GM18873 (cell line): ENCODE results near the gene LRRC8B.
A peak's percentile ranks its signal among the peaks of the same experiment; 100 is the strongest.
"Not testable (repeated sequence)": the region's sequence is repeated elsewhere in the genome, so short reads cannot be mapped to it uniquely, and the experiment has no call there.

Source experiments
- ATAC-seq: cut with Tn5 transposase; IDR thresholded peaks from one replicate; pipeline ENCODE4 v1.9.1; 2021; ENCODE audit warnings: mild to moderate bottlenecking, moderate library complexity, moderate number of reproducible peaks; ENCODE audit not compliant: unreplicated experiment, low FRiP score

LRRC8B gene

DNA sequence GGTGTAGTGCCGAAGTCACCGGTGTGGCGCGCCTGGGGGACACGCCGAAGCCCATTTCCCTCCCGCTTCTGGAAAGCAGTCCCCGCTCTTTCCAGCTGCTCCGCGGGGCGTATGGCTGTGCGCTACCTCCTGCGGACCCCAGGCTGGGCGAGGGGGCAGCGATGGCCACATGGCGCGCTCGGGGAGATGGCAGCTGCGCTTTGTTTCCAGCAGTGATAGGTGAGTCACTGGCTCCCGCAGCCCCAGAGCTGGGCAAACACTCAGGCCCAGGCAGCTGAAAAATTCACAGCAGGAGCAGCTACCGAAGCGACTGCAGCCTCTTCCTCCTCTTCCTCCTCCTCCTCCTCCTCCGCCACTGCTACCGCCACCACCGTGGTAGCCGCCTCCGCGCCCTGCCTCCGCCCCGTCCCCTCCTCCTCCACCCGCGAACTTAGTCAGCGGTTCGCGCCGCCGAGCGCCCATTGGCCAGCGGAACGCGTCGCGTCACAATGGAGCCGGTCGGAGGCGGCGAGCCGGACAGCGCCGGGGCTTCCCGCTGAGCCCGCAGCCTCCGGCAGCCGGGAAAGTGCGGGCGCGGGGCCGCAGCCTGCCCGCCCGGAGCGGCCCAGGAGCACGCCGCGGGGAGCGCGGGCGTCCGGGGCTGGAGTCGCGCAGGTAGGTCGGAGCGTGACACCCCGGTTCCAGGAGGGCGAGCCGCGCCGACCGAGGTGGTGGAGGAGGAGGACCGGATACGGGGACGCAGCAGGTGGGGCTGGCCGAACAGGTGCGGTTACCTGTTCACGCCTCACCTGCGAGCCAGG is at the start of gene LRRC8B:
Gene LRRC8B (plus strand): TSS at position 461 of the 800 bp plus-strand sequence. CDS start 57,822 bp downstream, outside the sequence.
- peak; percentile 79 for ATAC-seq

DNA sequence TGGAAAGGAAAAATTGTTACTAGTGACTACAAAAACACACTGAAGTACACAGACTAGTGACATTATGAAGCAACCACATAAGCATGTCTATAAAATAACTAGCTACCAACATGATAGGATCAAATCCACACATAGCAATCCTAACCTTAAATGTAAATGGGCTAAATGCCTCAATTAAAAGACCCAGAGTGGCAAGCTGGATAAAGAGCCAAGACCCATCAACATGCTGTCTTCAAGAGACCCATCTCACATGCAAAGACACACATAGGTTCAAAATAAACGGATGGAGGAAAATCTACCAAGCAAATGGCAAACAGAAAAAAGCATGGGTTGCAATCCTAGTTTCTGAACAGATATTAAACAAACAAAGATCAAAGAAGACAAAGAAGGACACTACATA is 49.4 kb upstream of the LRRC8B start:
- ATAC-seq: no peak

DNA sequence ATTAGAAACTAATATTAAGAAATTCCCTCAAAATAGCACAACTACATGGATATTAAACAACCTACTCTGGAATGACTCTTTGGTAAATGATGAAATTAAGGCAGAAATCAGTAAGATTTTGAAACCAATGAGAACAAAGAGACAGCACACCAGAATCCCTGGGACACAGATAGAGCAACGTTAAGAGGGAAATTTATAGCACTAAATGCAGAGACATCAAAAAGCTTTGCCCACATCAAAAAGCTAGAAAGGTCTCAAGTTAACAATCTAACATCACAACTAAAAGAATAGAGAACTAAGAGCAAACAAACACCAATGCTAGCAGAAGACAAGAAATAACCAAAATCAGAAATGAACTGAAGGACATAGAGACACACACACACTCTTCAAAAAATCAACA is 48.6 kb upstream of the LRRC8B start:
- no peak for ATAC-seq

DNA sequence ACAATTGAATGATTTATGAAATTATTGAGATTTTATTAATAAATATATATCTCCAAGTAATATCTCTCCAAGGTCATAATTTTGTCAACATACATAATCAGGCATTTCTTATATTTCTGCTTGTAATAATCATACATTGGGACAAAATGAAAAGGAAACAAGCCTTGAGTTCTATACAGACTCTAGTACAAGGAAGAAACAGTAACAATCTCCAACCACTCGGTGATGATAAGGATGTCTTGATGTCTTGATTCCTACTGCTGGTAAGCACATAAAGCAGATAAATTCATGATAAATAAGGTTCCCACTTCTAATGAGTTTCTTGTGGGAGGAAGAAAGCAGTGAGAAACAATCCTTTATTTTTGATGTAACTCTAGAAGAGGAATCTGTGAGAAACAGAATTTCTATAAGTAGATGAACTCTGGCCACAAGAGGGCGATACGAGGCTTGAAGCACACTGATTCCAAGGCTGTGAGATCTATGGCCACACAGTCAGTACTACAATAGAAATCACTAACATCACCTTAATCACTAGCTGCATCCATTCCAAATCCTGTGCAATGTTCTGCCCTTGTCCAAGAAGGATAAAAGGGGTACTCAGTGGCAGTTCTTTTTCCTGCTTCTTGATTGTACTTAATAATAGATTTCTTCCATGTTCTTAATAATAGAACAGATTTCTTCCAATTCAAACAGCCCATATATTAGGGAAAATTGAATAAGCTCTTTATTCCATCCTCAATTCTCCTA is 41.4 kb upstream of the LRRC8B start:
- ATAC-seq: peak; percentile 67

DNA sequence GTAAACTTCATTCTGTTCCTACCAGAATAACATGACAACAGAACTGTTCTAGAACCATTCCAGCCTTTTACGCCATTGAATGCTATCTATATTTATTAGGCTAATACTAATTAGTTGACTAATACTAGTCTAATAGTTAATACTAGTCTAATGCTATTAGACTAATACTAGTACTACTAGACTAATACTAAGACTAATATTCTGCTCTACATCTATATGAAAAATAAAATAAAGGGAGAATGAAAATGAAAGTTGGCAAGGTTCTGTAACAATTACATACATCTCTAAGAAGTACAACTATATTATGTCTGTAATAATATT is 40.9 kb upstream of the LRRC8B start:
- no peak for ATAC-seq

DNA sequence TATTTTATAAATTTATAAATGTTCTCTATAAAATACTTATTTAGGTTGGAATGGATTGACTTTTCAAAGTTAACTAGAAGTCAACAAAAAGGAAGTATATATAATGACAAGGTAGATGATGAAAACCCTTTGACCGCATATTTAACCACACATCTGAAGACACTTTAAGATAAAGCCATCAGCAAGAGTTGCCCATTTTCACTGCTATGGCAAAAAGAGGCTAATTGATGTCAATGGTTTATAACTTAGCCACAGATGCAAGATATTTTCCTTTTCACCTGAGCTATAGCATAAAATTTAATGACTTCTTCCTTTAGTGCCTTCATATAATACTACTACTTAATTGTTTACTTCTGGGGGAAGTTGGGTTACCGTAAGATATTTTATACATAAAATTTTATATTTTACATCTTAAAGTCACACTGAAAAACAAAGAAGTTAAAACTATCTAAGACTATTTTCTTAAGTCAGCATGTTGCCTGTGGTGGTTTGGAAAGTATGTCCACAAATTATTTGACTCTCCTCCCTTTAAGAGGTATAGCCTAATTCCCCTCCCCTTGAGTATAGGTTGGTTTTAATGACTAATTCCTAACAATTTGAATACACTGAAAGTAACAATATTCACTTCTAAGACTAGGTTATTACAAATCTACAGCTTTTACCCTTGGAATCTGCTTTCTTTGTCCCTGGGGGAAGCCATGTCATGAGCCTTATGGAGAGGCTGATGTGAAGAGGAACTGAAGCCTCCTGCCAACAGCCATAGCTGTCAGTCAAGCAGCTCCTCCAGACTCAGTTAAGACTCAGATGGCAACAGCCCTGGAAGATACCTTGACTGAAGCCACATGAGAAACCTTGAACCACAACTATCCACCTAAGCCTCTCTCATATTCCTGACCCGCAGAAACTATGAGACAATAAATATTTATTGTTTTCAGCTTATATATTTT is 40.3 kb upstream of the LRRC8B start:
- ATAC-seq: no peak

DNA sequence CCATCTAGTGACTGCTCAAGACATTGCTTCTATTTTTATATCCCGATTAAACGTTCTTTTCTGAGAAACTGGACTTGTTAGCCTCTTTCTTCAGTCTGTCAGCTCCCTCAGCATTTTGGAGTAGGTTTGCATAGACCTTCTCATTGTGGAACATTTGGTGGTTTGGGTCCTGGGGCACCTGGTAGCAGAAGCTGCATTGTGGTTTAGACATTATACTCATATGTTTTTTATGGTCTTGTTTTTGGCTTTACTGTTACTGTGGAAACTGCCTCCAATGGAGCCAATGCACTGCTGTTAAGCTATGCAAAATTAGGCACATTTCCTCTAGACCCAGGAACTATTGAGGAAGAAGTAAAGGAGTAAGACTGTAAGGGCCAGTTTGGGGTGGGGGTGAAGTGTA is 36.7 kb upstream of the LRRC8B start:
- no peak for ATAC-seq

DNA sequence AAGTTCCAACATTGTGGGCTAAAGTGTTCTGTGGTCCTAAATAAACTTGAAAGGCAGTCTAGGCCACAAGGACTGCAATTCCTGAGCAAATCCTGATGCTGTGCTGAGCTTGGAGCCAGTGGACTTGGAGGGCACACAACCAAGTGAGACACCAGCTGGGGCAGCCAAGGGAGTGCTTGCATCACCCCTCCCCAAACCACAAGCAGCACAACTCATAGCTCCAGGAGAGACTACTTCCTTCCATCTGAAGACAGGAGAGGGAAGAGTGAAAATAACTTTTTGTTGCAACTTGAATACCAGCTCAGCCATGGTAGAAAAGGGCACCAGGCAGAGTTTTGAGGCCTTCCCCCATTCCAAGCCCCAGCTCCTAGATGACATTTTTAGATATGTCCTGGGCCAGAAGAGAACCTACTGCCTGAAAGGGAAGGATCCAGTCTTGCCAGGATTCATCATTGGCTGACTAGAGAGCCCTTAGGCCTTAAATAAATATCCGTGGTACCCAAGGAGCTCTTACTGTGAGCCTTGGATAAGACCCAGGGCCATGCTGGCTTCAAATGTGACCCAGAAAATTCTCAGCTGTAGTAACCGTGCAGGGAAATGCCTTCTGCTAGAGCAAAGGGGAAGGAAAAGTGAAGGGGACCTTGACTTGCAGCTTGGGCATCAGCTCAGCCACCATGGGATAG is 35.4 kb upstream of the LRRC8B start:
- ATAC-seq: no peak

DNA sequence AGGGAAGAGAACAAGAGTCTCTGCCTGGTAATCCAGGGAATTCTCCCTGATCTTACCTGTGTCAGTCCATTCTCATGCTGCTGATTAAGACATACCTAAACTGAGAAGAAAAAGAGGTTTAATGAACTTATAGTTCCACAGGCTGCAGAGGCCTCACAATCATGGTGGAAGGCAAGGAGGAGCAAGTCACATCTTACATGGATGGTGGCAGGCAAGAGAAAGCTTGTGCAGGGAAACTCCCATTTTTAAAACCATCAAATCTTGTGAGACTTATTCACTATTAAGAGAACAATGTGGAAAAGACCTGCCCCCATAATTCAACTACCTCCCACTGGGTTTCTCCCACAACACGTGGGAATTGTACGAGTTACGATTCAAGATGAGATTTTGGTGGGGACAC is 34.2 kb upstream of the LRRC8B start:
- no peak for ATAC-seq

DNA sequence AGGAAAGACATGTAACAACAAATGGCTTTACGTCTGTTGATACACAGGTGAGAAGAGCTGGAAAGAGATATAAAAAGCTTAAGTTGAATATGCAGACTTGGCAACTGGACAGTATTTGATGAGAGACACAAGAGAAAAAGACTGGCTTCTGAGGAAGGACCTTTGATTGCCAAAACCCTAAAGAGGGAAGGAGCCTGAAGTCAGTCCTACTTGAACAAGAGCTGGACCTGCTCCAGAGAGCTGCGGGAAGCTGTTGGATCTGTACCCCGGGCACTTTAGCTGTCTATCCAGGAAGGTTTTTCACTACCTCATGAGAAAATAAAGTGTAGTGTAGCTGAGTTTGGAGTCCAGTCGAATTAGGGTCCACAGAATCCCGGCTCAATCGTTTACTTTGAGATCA is 25.3 kb upstream of the LRRC8B start:
- no peak for ATAC-seq

DNA sequence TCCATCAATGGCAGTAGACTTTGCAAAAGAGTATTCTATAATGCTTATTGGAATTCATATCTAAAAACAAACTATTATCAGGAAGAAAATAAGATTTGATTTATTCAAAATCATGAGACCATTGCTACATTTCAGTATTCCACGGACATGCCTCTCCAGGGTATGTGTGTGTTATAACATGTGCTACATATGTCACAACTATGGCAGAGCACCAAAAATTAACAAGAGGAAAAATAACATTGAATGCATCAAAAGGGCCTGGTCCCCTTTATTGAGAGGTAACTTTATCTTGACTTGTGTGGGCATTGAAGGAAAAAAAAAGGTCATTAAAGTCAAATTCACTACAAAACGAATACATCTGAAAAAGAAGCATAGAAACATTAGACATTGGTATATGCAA is 22.6 kb upstream of the LRRC8B start:
- ATAC-seq: no peak

DNA sequence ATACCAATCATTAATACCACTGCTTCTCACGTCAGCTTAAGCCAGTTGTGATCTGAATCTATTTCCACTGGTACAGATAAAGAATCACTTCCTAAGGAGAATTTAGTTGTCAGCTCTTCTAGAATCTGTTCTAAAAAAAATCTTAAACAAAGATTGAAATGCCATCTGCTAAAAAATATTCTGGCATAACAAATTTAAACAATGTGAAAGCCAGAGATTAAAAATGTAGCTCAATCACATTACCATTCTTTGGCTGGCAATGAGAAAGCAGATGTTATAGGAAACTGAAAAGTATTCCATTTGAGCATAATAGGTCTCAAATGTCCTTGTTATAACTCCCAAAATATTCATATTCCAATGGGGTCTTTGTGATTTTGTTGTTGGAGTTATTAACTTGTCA is 21.7 kb upstream of the LRRC8B start:
- ATAC-seq: no peak

DNA sequence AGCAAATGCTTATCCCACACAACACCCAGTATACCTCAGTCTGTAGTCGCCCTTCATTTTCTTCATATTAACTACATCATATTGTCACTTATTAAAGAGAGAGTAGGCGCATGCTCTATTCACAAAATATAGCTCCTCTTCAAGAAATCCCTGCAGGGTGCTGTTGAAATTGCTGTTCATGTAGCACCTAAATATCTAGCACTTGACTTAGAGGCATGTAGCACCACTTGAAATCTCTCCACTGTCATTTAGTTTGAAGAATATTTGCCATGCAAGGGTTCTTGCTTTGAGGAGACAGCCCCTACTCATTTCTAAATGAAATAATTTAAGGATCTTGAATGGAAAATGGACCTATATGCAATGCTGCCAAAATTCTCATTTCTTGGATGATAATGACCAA is 20.9 kb upstream of the LRRC8B start:
- no peak for ATAC-seq

DNA sequence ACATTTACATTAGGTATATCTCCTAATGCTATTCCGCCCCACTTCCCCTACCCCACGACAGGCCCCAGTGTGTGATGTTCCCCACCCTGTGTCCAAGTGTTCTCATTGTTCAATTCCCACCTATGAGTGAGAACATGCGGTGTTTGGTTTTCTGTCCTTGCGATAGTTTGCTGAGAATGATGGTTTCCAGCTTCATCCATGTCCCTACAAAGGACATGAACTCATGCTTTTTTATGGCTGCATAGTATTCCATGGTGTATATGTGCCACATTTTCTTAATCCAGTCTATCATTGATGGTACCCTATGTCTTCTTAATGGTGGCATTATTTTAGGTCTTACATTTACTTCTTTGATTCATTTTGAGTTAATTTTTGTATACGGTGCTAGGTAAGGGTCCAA is 14.6 kb upstream of the LRRC8B start:
- ATAC-seq: not testable (repeated sequence)

DNA sequence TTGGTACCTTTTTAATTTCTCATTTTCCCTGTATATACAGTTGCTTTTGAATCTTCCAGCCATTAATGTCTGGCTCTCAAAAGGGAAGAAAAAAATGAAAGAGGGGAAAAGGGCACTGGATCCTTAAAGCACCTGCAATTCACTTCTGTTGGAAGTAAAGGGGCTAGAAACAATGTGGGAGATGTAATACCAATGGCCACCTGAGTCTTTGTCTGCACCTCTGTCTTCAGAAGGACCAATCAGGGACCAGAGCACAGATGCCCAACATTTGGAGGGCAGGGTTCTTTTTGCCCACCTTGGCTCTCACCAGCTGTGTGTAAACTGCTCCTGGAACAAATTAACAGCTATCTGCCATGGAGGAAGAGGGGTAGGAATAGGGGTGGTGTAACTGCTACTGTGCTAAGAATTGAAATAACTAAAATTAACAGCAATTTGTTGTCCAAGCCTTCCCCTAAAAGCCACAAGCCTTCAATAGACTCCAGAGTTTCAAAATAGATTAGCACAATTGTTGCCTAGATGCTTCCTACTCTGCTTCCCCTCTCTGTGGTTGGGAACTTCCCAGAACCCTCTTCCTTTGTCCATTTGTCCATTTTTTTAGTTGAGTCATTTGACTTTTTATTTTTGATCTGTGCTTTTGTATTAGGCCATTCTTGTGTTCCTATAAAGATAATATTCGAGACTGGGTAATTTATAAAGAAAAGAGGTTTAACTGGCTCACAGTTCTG is 11.5 kb upstream of the LRRC8B start:
- no peak for ATAC-seq

DNA sequence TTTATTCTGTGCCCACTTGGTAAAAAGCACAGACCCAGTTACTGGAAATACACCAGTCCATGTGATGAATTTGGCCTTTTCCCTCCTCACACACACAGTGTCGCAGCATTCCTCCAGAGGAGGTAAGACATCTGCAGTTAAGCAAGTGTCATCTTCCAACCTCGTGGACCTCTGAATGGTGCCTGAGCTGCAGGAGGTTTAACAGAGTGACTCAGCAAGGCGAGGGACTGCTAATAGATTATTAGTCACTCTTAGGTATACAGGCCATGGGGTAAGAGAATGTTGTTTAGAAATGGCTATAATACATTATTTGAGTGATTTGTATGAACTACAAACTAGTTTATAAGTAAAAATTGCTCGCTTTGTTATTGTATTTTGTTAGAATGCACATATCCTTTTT is 8.6 kb upstream of the LRRC8B start:
- ATAC-seq: no peak

DNA sequence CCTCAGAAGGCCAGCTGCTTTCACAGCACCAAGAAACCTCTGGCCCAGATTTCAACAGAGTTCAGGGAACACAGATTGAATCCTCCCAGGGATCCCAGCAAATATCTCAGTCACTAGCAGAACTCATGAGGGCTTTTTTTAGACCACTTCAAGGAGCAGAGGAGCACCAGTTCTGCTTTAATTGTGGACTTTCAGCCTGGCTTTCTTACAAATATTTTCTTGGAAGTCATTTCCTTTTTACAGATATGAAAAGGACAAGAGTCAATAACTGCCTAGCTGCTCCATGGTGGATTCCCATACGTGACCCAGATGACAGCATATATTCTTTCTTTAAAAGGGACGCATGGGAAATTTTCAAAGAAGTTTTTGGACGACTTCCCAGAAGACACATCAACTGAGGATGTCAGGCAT is 6.4 kb upstream of the LRRC8B start:
- ATAC-seq: no peak

DNA sequence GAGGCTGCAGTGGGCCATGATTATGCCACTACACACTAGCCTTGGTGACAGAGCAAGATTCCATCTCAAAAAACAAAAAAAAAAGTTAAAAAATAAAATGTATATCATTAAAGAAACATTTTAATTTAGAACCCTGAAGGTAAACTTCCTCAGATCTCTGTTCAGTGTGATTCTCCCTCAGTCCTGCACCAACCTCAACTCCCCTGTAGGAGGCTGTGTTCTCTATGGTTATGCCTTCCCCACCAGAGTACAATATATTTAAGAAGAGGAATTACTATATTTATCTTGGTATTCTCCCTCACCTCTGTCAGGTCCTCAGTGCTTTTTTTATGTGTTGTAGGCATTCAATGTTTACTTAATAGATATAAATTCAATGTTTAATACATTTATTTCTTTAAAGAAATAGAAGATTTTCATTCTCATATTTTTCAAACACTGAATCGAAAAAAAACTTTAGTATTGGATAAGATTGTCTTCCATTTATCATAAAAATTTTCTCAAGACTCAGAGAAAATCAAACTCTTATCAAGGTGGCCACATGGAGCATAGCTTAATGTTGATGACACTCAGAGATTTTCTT is 4.8 kb upstream of the LRRC8B start:
- ATAC-seq: peak; percentile 44

DNA sequence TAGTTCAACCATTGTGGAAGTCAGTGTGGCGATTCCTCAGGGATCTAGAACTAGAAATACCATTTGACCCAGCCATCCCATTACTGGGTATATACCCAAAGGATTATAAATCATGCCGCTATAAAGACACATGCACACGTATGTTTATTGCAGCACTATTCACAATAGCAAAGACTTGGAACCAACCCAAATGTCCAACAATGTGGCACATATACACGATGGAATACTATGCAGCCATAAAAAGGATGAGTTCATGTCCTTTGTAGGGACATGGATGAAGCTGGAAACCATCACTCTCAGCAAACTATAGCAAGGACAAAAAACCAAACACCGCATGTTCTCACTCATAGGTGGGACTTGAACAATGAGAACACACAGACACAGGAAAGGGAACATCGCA is 2.7 kb upstream of the LRRC8B start:
- not testable (repeated sequence) for ATAC-seq
